CD4-positive, alpha-beta T cell (primary cell): Measurements from ENCODE around the gene ENTPD2. TPM values are rescaled to one million over a fixed set of nuclear protein-coding genes. Genes with fewer than 3 reads are reported as not detected.

Experiments
- ATAC-seq: fragments of 200-7000 bp; cut with Tn5 transposase; one replicate; pipeline ENCODE4 v1.10.0; 2022; ENCODE audit warnings: mild to moderate bottlenecking; ENCODE audit not compliant: poor library complexity
- CTCF ChIA-PET: fragments of 350-600 bp; sonication (Branson Sonifier 250); formaldehyde crosslinking; loops from one replicate; lab custom pipeline; 2021; ENCODE audit warnings: antibody characterized with exemption, inconsistent platforms; lab: Charles Lee
- POLR2A ChIA-PET: fragments of 350-600 bp; sonication (Branson Sonifier 250); formaldehyde crosslinking; loops from one replicate; lab custom pipeline; 2021; ENCODE audit warnings: antibody characterized with exemption, inconsistent platforms; lab: Charles Lee
- DNase-seq, 14 experiments: peaks; one replicate each; pipeline ENCODE4 v3.0.0-alpha.2; 2013 to 2020; ENCODE audit warnings: mixed read lengths in 2 of 14
- H3K27ac ChIP-seq, 2 donors: one replicate each; pipeline versions ENCODE4 v1.5.1 to v1.7.0; 2013; ENCODE audit warnings: low read length in 2 of 2, low read depth in 1 of 2, mild to moderate bottlenecking in 1 of 2
- H3K27me3 ChIP-seq, 2 experiments: 1 replicate in 1 of 2; 2 replicates in 1 of 2; pipeline versions ENCODE4 v1.6.1 to v1.7.0; 2013; ENCODE audit warnings: low read length in 2 of 2, control low read depth in 1 of 2, mild to moderate bottlenecking in 1 of 2, moderate library complexity in 1 of 2; ENCODE audit not compliant: insufficient read depth in 2 of 2, control insufficient read depth in 1 of 2
- H3K36me3 ChIP-seq: one replicate; pipeline ENCODE4 v1.6.1; 2013; ENCODE audit warnings: low read length, control low read depth; ENCODE audit not compliant: insufficient read depth
- H3K4me1 ChIP-seq: one replicate; pipeline ENCODE4 v1.6.1; 2013; ENCODE audit warnings: low read length, control low read depth; ENCODE audit not compliant: insufficient read depth
- H3K4me3 ChIP-seq: one replicate; pipeline ENCODE4 v1.5.1; 2013; ENCODE audit warnings: mild to moderate bottlenecking, low read length, moderate library complexity
- H3K9me3 ChIP-seq, 2 experiments: 1 replicate in 1 of 2; 2 replicates in 1 of 2; pipeline versions ENCODE4 v1.6.1 to v1.7.0; 2013; ENCODE audit warnings: low read length in 2 of 2, mild to moderate bottlenecking in 2 of 2, control low read depth in 1 of 2, moderate library complexity in 1 of 2; ENCODE audit not compliant: control insufficient read depth in 1 of 2, insufficient read depth in 1 of 2
- H3K27ac Mint-ChIP-seq: one replicate; pipeline ENCODE4 v1.8.0; 2020; ENCODE audit warnings: mixed read lengths
- H3K27me3 Mint-ChIP-seq: one replicate; pipeline ENCODE4 v1.8.0; 2021; ENCODE audit warnings: mixed read lengths
- H3K36me3 Mint-ChIP-seq: one replicate; pipeline ENCODE4 v1.8.0; 2021; ENCODE audit warnings: low read depth, mixed read lengths
- H3K4me1 Mint-ChIP-seq: one replicate; pipeline ENCODE4 v1.8.0; 2021; ENCODE audit warnings: low read depth, mixed read lengths
- H3K4me3 Mint-ChIP-seq: one replicate; pipeline ENCODE4 v1.8.0; 2020; ENCODE audit warnings: mild to moderate bottlenecking, mixed read lengths
- H3K9me3 Mint-ChIP-seq: one replicate; pipeline ENCODE4 v1.8.0; 2020; ENCODE audit warnings: mixed read lengths
- CTCF ChIP-seq: fragments of 200-600 bp; IDR thresholded peaks from one replicate; pipeline ENCODE4 v1.8.0; 2022; ENCODE audit warnings: antibody characterized with exemption, mild to moderate bottlenecking
- intact Hi-C, 2 experiments: fragments of 100-400 bp; cut with DNase I in 1 of 2; cut with micrococcal nuclease in 1 of 2; formaldehyde crosslinking; loops; one replicate each; pipeline versions ENCODE4 v1.15.1 to v1.9.0; 2023 to 2025; cut with DNase I, micrococcal nuclease
- total RNA-seq, 174 experiments: library from RNA in 2 of 174; stranded (reverse) in 2 of 174; gene quantifications; one replicate each; pipeline ENCODE4 v1.2.3 and lab custom pipeline; 2021 to 2026

Gene ENTPD2
- total RNA-seq, 2 experiments from 2014 or later = not detected

DNA sequence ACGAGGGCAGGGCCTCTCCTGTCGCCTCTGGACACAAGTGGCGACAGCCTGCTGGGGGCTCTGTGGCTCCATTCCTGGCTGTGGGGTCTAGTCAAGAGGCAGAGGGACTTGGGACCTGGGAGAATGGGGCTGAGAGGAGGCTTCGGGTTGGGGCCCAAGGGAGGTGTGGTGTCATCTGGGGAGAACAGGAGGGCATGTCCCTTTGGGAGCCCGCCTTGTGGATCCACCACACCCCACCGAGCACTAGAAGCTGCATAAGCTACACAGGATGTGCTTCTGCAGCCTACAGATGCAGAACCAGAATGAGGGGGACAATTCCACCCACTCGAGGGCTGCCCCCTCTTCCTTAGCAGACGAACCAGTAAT lies 29.0 kb upstream of the ENTPD2 start:
- Mint-ChIP-seq H3K27ac (no peak overlapping the region), H3K27me3 (no peaks in the 10 kb centered on the region), H3K36me3 (peaks cover 16% of the 10 kb centered on the region), H3K4me1 (peaks cover 20% of the 10 kb centered on the region), H3K9me3 (no peaks in the 10 kb centered on the region), H3K4me3 (no peak overlapping the region)
- CTCF ChIA-PET = interaction anchor here (1.5 kb wide), 1 partner anchor 13 kb away, joined by 6 read pairs; no protein-coding TSS in a partner anchor
- Histone ChIP-seq H3K4me1 (peaks cover 32% of the 10 kb centered on the region), H3K9me3 (no peaks in the 10 kb centered on the region), H3K27me3 (no peaks in the 10 kb centered on the region), H3K4me3 (no peak overlapping the region), H3K27ac (no peak overlapping the region), H3K36me3 (peaks cover 10% of the 10 kb centered on the region)
- POLR2A ChIA-PET = no interaction called here
- intact Hi-C loops = no loop called here
- ATAC-seq (no peak), DNase-seq (no peak)
- no peak for TF ChIP-seq CTCF

- peaks cover 10% of the 10 kb centered on the region for H3K36me3 ChIP-seq
- H3K9me3 ChIP-seq = no peaks in the 10 kb centered on the region
- H3K27ac ChIP-seq = no peak overlapping the region
- DNase-seq (no peak), ATAC-seq (no peak)
- H3K27me3 Mint-ChIP-seq = no peaks in the 10 kb centered on the region
- peak overlapping the region; percentile 42 for H3K4me3 Mint-ChIP-seq
- peaks cover 10% of the 10 kb centered on the region for H3K36me3 Mint-ChIP-seq
- H3K4me1 ChIP-seq = peaks cover 29% of the 10 kb centered on the region
- H3K9me3 Mint-ChIP-seq = no peaks in the 10 kb centered on the region
- H3K4me1 Mint-ChIP-seq = peaks cover 15% of the 10 kb centered on the region
- H3K4me3 ChIP-seq = no peak overlapping the region
- H3K27ac Mint-ChIP-seq = no peak overlapping the region
- ChIA-PET POLR2A (interaction anchor here (1.3 kb wide), 1 partner anchor 14 kb away, joined by 4 read pairs; no protein-coding TSS in a partner anchor), CTCF (interaction anchor here (0.8 kb wide), 1 partner anchor 53 kb away, joined by 4 read pairs; no protein-coding TSS in a partner anchor)
- H3K27me3 ChIP-seq = no peaks in the 10 kb centered on the region
- TF ChIP-seq CTCF = no peak
- intact Hi-C loops = no loop called here
Measured at GRCh38 chr9:137082222-137082924, 28.5 kb upstream of the ENTPD2 start.

DNA sequence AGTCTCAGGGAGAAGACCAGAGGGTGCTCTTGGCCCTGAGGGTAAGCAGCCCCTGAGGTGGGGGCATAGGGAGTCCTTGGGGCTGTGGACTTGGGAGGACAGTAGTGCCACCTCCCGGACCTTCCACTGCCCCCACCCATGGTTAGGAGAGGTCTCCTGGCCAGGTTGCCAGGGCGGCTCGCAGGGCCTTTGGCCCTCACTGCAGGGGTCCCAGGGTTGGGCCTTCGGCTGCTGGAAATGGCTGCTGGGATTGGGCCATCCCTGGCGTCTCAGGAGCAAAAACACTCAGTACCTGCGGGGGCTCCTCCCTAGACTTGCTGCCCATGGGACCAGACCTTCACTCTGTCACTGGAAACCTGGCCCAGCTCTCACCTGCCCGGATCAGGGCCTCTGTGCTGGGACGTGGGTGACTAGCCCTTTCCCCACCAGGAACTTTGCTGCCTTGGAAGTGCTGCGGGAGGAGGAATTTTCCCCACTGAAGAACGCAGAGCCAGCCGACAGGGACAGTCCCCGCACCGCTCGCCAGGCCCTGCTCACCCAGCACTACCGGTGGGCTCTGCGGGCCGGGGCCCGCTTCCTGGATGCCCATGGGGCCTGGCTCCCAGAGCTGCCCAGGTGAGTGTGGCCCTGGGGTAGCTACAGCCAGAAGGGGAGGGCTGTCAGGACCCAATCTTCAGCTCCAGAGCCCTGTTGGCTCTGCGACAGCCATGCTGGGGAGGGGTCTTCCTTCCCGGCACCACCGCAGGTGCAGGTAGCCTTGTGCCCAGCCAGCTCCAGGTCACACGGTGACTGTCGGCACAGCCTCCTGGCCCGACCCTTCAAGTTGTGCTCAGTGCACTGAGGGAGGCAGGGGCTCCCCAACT lies 26.6 kb upstream of the ENTPD2 start:
- no peak overlapping the region for H3K4me3 Mint-ChIP-seq
- Histone ChIP-seq H3K9me3 (no peaks in the 10 kb centered on the region), H3K4me1 (peaks cover 23% of the 10 kb centered on the region), H3K36me3 (peaks cover 10% of the 10 kb centered on the region), H3K4me3 (no peak overlapping the region), H3K27ac (no peak overlapping the region), H3K27me3 (no peaks in the 10 kb centered on the region)
- no peak for TF ChIP-seq CTCF
- POLR2A ChIA-PET = no interaction called here
- CTCF ChIA-PET = interaction anchor here (1.0 kb wide), 1 partner anchor 156 kb away, joined by 3 read pairs; no protein-coding TSS in a partner anchor
- no peaks in the 10 kb centered on the region for H3K27me3 Mint-ChIP-seq
- peaks cover 5% of the 10 kb centered on the region for H3K4me1 Mint-ChIP-seq
- ATAC-seq = no peak
- H3K9me3 Mint-ChIP-seq = no peaks in the 10 kb centered on the region
- H3K36me3 Mint-ChIP-seq = peaks cover 4% of the 10 kb centered on the region
- no peak overlapping the region for H3K27ac Mint-ChIP-seq
- DNase-seq = no peak
- intact Hi-C loops = no loop called here
